BJ (cell line): ENCODE results near the gene JUND. TPM values are rescaled to one million over a fixed set of nuclear protein-coding genes. Genes with fewer than 3 reads are reported as not detected.

Experiments used
- CTCF ChIA-PET: fragments of 350-600 bp; formaldehyde crosslinking; extraction: SDS; loops from one replicate; lab custom pipeline; 2021; ENCODE audit warnings: antibody characterized with exemption, inconsistent platforms; lab: Yijun Ruan, JAX
- POLR2A ChIA-PET: fragments of 300-600 bp; sonication (Branson Sonifier 250); formaldehyde crosslinking; extraction: SDS; loops from one replicate; lab custom pipeline; 2021; ENCODE audit warnings: antibody characterized with exemption; lab: Charles Lee
- DNase-seq: peaks from one replicate; pipeline ENCODE4 v3.0.0-alpha.2; 2011; ENCODE audit warnings: low read depth
- H3K27me3 ChIP-seq: 2 replicates; pipeline ENCODE4 v1.6.0; 2011; ENCODE audit warnings: low read length; ENCODE audit not compliant: control insufficient read depth, insufficient read depth
- H3K36me3 ChIP-seq: 2 replicates; pipeline ENCODE4 v1.5.1; 2011; ENCODE audit warnings: low read length; ENCODE audit not compliant: control insufficient read depth, insufficient read depth
- H3K4me3 ChIP-seq: 2 replicates; pipeline ENCODE4 v1.5.1; 2011; ENCODE audit warnings: low read depth, mild to moderate bottlenecking, control low read depth, low read length
- CTCF ChIP-seq: IDR thresholded peaks from 2 replicates; pipeline ENCODE4 v1.5.1; 2011; ENCODE audit warnings: low read depth, mild to moderate bottlenecking, control low read depth, inconsistent platforms, low read length, moderate library complexity; ENCODE audit not compliant: insufficient read depth
- polyA plus RNA-seq: library from polyadenylated mRNA; depleted of rRNA; stranded (reverse); fragments of >200 nt; gene quantifications from 2 replicates; pipeline ENCODE4 v1.2.3, GENCODE V29; 2011

JUND gene
- polyA plus RNA-seq, 1 experiment: 124 TPM

DNA sequence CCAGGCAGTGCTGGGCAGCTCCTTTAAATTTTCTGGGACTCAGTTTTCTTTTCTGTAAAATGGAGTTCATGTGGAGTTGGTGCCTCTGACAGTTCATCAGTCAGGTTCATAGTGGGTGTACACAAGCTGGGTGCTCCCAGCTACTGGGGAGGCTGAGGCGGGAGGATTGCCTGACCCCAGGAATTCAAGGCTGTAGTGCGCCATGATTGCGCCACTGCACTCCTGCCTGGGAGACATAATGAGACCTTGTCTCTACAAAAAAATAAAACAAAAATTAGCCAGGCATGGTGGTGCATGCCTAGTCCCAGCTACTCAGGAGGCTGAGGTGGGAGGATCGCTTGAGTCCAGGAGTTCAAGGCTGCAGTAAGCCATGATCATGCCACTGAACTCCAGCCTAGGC, 28.3 kb downstream of the JUND start:
- no peak for DNase-seq
- H3K4me3 ChIP-seq: no peak overlapping the region
- CTCF ChIA-PET: interaction anchor here (1.5 to 6.6 kb wide), 12 partner anchors 9 to 95 kb away, joined by 3 to 109 read pairs (median 13); partner anchors contain the start of genes MPV17L2 and RAB3A
- no peaks in the 10 kb centered on the region for H3K36me3 ChIP-seq
- no peak for TF ChIP-seq CTCF
- H3K27me3 ChIP-seq: peaks cover 5% of the 10 kb centered on the region
- POLR2A ChIA-PET: no interaction called here

DNA sequence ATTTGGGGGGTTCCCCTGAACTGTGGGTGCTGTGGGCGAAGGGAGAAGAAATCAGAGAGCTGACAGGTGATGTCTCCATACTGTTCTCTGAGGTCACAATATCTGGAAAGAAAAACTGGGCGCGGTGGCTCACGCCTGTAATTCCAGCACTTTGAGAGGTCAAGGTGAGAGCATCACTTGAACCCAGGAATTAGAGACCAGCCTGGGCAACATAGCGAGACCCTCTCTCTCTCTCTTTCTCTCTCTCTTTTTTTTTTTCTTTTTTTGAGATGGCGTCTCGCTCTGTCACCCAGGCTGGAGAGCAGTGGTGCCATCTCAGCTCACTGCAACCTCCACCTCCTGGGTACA, 29.1 kb downstream of the JUND start:
- no peak for DNase-seq
- POLR2A ChIA-PET: no interaction called here
- no peak overlapping the region for H3K4me3 ChIP-seq
- no peak for TF ChIP-seq CTCF
- CTCF ChIA-PET: interaction anchor here (0.7 to 6.6 kb wide), 35 partner anchors 9 to 1075 kb away, joined by 3 to 109 read pairs (median 5); partner anchors contain the start of genes IQCN, MPV17L2, PDE4C and RAB3A
- H3K36me3 ChIP-seq: no peaks in the 10 kb centered on the region
- H3K27me3 ChIP-seq: peaks cover 5% of the 10 kb centered on the region

- Histone ChIP-seq H3K27me3 (peaks cover 5% of the 10 kb centered on the region), H3K4me3 (no peak overlapping the region), H3K36me3 (no peaks in the 10 kb centered on the region)
- no peak for DNase-seq
- POLR2A ChIA-PET: no interaction called here
- CTCF ChIA-PET: interaction anchor here (0.6 to 6.6 kb wide), 37 partner anchors 8 to 1075 kb away, joined by 3 to 109 read pairs (median 5); partner anchors contain the start of genes IQCN, JUND, MPV17L2 and PDE4C
- TF ChIP-seq CTCF: peak; percentile 90
Measured at GRCh38 chr19:18251587-18252369, 29.6 kb downstream of the JUND start.

DNA sequence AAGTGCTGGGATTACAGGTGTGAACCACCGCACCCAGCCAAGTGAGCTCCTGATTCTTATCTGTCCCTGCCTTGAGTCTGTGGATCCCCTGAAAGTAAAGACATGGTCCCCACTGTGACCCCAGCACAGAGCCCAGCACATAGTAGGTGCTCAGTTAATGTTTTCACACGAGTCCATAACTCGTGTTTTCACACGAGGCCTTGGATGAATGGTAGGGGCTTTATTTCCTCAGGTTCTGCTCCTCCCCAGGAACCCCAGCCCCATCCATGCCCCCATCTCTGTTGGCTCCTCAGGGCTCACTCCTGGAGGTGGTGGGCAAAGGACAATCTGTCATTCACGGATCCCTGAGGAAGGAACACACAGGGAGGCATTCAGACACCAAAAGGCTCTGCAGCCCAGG, 31.6 kb downstream of the JUND start:
- no peak for TF ChIP-seq CTCF
- no peak for DNase-seq
- Histone ChIP-seq H3K36me3 (no peaks in the 10 kb centered on the region), H3K27me3 (peaks cover 5% of the 10 kb centered on the region), H3K4me3 (no peak overlapping the region)
- ChIA-PET CTCF (interaction anchor here (0.6 to 6.6 kb wide), 9 partner anchors 9 to 197 kb away, joined by 3 to 109 read pairs (median 6); partner anchors contain the start of genes MPV17L2 and RAB3A), POLR2A (no interaction called here)

DNA sequence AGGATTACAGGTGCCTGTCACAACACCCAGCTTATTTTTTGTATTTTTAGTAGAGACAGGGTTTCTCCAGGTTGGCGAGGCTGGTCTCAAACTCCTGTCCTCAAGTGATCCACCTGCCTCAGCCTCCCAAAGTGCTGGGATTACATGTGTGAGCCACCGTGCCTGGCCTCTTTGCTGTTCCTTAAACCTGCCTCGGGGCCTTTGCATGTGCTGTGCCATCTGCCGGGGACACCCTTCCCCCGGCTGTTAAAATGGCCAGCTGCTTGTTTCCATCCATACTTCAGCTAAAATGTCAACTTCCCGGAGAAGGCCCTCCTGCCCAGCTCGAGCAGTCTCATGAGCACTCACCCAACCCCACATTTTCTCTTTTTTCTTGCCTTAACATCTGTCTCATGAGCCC, 36.1 kb downstream of the JUND start:
- Histone ChIP-seq H3K27me3 (peaks cover 3% of the 10 kb centered on the region), H3K36me3 (no peaks in the 10 kb centered on the region), H3K4me3 (no peak overlapping the region)
- ChIA-PET CTCF (interaction anchor here (0.6 to 2.0 kb wide), 3 partner anchors 37 to 446 kb away, joined by 3 to 7 read pairs (median 6); partner anchors contain the start of gene RAB3A), POLR2A (no interaction called here)
- no peak for TF ChIP-seq CTCF
- no peak for DNase-seq
